NCI-H1694 (cell line): ENCODE data around the gene SRPK1.
"Not testable (repeated sequence)": the region's sequence is repeated elsewhere in the genome, so short reads cannot be mapped to it uniquely, and the experiment has no call there.

Experiments
- DNase-seq: peaks from one replicate; lab custom pipeline; 2025; lab: John Stamatoyannopoulos, UW

The SRPK1 gene

DNA sequence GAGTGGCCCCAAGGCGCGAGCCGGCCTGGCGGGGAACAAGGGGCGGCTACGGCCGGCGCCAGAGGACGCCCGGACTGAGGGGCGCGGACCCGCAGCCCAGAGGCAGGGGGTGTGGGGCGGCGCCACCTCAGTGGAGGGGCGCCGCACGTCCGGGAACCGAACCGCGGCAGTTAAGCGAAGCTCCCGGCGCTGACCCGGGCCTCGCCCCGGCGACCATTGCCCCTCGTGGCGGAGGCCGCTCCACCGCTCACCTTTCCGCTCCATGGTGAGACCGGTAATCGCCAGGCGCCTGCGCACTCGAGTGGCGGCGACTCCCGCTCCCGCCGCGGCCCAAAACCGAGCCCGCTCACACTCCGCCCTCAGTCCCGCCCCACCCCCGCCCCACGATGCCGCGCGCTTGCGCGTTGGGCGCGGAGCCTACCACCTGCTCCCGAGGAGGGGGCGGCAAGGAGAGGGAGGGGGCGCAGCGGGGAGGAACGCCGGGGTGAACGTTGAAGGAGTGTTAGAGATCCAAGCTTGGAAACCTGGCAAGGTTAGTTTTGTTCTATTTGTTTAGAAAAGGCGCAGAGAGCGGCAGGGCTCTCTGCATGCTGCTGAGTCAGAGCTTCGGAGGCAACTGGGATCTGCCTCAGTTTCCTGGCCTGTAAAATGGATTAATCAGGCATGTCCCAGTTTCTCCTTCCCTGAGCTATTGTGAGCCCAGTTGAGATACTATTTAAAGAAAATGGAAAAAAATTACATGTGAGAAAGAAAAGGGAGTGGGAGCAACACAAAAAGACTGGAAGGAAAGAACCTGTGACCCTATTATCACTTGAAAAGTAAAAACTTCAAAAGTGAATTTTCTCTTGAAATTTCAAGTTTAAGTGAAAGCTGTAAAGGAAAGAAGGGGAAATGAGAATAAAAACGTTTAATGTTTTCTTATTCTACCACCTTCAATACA, at the start of gene SRPK1:
SRPK1 (minus strand) TSS at position 306 of the 940 bp plus-strand sequence; CDS start at position 264, 42 bp downstream.
- peak; percentile 37 for DNase-seq

DNA sequence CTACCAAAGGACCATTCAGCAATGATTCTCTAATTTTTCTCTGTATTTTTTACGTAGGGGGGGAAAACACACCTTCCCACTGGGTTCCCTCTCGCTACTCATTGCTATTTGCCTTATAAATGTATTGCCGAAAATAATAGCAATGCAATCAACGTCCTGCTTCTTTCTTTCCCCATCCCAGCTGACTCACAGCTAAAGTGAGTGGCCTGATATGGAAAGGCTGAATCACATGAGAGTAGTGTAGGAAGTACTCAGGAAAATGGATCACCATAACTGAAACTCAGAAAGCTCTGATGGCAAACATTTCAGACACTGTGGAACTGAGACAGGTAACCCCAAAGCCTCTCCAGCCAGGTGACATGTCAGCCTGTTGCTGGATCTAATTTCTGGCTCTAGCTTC, 49.3 kb upstream of the SRPK1 start:
- no peak for DNase-seq

DNA sequence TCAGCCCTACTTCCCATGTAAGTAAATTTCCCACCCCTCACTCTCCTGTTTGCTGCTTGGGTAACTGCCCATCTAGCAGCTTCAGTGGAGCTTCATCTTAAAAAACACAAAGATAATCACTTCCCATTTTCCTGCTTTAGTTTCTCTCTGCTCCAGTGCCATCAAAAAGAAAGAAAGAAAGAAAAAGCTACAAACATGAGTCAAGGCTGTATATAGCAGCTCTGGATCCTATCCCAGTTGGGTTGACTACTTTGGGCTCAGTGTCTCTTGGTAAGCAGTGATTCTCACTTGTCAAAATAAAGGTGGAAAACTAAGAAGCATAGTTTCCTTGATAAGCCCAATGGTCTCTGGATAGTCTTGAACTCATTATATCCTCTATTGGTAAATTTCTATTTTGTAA, 48.7 kb upstream of the SRPK1 start:
- no peak for DNase-seq

DNA sequence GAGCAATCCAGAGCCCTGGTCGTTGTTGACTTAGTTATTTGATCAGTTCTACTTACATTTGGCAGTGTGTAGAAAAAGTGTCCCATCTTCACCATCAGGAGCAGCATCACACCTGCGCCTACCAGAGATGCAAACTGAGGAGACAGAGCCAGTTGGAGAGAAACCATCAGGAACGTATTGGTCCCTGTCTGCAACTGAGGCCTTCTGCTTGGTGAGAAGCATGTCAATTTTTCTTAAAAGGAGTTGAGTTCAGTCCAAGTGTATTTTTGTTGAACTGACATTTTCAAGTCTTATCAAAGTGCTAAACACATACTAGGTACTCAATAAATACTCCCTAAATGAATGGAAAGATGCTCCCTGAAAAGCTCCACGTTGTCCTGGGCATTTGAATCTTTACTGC, 47.9 kb upstream of the SRPK1 start:
- DNase-seq = no peak

DNA sequence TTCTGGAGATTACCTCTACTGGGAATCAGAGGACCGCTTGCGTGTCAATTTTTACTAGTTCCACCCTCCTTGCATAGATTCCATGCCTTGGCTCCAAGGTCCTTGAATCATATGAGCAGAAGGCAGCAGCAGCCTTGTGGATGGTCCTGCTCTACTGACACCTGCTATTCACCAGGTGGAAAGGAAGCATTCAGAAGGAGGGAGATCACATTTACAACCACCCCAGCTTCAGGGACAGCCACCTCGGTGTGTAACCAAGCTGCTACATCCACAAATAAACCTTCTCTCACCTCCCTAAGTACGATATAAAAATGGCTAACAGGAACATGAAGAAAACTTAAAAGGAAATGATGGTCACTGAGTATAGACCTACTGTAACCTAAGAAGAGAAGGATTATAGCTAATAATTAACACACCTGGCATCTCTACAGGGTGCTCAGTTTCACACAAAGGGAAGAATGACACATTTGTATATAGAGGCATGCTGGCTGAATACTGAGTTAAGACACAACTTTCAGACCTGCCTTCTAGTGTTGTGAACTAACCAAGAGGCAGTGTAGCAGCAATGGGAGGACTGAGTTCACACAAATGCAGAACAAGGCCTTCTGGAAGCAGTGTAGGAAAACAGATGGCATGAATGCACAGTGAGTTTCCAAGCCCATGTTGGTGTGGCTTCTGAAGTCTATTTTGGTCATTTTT, 46.3 kb upstream of the SRPK1 start:
- DNase-seq = no peak

DNA sequence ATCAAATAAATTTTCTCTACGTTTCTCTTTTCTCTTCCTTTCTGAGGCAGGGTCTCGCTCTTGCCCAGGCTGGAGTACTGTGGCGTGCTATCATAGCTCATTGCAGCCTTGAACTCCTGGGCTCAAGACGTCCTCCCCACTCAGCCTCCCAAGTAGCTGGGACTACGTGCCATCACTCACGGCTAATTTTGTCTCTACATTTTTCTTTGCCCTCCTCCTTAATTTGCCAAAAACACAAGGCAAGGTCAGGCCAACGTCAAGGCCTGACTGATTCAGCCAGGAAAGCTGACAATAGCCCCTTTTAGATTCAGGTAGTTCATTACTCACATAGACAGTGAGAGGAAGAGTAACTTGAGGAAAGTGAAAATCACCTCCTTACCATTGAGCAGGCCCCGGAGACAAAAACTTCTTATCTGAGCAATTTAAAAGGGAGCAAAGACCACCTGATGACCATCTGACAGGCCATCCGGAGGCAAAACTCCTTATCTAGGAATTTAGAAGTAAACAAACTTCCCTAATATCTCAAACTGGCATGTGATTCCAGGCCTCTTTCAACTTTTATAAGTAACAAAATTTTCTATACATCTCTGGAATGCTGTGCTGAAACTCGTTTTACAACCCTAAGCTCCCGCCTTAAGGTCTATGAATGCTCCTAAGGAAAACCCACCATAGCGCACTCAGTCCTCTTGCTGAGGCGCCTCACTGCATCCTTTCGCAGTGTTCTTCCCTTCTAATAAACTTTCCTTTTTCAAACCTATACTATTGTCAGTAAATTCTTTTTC, 42.1 kb upstream of the SRPK1 start:
- DNase-seq = no peak

DNA sequence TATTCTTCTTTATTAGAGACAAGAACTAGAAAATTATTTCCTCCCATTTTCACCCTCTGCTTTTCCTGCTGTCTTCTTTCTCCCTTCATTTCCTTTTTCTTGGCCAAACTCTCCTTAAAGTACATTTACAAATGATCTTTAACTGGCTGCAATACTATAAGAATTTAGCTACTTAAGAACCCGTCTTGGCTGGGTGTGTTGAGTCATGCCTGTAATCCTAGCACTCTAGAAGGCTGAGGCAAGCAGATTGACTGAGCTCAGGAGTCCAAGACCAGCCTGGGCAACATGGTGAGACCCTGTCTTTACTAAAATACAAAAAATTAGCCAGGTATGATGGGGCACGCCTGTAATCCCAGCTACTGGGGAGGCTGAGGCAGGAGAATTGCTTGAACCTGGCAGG, 39.3 kb upstream of the SRPK1 start:
- no peak for DNase-seq

DNA sequence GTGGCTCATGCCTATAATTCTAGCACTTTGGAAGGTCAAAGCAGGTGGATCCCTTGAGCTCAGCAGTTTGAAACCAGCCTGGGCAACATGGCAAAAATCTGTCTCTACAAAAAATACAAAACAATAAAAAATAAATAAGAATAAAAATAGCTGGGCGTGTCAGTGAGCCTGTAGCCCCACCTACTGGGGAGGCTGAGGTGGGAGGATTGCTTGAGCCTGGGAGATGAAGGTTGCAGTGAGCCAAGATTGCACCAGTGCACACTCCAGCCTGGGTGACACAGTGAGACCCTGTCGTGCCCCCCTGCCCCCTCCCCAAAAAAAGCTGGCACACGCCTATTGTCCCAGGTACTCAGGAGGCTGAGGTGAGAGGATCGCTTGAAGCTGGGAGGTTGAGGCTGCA, 35.1 kb upstream of the SRPK1 start:
- DNase-seq = no peak

DNA sequence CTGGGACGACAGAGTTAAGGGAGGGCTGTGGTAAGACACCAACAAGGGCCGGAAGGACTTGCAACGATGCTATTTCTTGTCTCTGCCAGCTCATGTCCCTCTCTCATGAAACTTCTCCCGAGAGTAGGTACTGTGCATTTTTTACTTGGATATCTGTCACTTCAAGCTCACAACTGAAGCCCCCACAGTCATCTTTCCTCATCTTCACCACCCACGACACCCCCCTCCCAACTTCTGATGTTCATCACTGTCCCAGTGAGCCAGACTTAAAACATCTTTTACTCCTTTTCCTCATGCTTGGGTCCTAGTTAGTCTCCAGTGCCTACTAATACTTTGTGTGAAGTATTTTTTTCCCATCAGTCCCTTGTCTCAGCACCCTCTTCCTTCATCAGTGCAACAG, 34.6 kb upstream of the SRPK1 start:
- no peak for DNase-seq

DNA sequence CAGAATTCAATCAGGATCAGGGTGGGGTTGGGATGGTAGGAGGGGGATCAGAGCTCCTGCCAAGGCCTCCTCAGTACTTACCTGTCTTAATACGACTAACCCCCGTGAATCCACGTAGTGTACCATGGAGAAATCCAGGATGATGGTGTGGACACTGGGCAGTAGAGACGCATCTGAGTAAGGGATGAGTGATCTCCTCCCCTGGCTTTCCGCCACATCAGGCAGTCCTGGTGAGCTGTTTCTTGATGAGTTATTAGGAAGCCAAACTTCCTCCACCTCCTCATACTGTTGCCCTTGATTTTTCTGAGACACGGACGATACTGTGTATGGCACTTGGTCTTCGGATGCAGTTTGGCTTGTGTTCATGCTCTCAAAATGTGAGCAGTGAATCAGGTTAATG, 34.2 kb upstream of the SRPK1 start:
- no peak for DNase-seq

DNA sequence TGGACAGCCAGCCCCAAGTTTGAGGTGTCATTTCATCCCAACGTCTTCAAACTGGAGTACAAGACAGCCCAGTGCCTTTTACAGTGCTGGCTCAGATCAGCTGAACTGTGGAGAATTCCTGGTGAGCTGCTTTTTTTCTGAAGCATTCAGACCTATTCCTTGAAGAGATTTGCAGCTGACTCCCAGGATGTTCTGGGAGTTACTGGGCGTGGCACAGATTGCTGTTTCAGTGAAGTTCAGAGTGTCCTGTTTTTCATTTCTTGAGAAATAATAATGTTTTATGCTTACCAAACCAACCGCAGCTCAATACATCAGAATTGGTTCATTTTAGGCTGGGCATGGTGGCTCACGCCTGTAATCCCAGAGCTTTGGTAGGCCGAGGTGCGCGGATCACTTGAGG, 33.4 kb upstream of the SRPK1 start:
- DNase-seq = no peak

DNA sequence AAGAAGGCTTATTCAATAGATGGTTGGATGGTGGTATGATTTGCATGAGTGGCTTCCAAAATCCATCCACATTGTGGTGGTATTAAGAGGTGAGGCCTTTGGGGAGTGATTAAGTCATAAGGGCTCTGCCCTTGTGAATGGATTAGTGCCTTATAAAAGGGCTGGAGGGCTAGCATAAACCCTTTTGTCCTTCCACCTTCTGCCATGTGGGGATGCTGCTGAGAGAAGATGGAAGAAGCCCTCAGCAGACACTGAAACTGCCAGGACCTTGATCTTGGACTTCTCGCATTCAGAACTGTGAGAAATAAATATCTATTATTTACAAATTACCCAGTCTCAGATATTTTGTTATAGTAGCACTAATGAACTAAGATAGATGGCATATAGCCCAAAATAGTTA, 27.8 kb upstream of the SRPK1 start:
- no peak for DNase-seq

DNA sequence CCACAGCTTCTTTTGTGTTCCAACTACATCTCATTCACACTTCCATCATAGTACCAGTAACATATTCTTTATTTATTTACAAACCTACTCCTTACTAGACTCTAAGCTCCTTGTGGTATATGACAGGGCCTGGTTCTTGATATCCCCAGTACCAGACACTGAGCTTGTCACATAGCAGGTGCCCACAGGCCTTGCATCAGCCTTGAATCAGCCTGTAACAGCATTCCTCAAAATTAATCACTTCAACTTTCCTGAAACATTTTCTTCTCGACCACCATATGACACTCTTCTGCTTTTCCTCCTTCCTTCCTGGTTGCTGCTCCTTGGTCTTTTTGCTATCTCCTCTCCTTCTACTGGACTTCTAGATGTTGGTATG, 24.7 kb upstream of the SRPK1 start:
- DNase-seq = no peak

DNA sequence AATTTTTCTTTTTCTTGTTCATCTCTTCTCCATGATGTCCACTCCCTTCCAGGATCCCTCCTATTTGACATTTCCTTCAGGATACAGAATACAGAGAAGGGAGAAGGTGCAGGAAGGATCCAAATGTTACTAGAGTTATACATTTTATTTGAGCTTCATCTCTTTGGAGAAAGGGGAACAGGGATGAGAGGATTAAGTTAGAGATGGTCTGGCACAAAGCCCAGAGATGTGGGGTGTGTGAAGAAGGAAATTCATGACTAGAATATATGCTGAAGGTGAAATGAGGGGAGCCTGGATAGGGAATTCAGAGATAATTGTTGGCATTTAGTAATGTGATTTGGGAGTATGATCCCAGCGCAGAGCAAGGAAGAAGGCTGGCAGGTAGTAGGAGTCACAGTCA, 22.5 kb upstream of the SRPK1 start:
- DNase-seq = no peak

DNA sequence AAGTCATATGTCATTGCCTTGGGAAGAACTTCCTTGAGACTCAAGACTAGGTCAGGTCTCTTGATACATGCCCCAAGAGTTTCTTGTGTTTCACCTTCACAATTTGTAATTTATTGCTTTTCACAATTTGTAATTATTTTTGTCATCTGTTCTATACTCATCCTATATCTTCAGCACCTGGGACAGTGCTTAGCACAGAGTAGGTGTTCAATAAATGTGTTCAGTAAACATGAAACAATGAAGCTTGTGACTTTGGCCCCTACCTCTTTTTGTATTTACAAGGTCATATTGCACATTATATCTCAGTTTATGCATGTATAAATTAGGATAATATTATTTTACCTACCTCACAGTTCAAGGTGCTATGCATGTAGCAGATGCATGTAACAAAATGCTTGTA, 21.5 kb upstream of the SRPK1 start:
- DNase-seq = no peak

DNA sequence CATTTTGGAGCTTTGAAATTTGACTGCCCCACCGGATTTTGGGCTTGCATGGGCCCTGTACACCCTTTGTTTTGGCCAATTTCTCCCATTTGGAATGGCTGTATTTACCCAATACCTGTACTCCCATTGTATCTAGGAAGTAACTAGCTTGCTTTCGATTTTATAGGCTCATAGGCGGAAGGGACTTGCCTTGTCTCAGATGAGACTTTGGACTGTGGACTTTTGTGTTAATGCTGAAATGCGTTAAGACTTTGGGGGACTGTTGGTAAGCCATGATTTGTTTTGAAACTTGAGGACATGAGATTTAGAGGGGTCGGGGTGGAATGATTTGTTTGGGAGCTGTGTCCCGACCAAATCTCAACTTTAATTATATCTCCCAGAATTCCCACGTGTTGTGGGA, 20.3 kb upstream of the SRPK1 start:
- not testable (repeated sequence) for DNase-seq

DNA sequence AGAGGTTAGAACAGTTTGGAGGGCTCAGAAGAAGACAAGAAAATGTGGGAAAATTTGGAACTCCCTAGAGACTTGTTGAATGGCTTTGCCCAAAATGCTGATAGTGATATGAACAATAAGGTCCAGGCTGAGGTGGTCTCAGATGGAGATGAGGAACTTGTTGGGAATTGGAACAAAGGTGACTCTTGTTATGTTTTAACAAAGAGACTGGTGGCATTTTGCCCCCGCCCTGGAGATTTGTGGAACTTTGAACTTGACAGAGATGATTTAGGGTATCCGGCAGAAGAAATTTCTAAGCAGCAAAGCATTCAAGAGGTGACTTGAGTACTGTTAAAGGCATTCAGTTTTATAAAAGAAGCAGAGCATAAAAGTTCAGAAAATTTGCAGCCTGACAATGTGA, 19.1 kb upstream of the SRPK1 start:
- DNase-seq = not testable (repeated sequence)

DNA sequence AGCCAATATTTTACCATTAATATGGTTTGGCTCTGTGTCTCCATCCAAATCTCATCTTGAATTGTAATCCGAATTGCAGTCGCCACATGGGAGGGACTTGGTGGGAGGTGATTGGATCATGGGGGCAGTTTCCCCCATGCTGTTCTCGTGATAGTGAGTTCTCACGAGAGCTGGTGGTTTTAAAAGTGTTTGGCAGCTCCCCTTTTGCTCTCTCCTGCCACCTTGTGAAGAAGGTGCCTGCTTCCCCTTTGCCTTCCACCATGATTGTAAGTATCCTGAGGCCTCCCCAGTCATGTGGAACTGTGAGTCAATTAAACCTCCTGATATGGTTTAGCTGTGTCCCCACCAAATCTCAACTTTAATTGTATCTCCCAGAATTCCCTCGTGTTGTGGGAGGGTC, 18.4 kb upstream of the SRPK1 start:
- not testable (repeated sequence) for DNase-seq

DNA sequence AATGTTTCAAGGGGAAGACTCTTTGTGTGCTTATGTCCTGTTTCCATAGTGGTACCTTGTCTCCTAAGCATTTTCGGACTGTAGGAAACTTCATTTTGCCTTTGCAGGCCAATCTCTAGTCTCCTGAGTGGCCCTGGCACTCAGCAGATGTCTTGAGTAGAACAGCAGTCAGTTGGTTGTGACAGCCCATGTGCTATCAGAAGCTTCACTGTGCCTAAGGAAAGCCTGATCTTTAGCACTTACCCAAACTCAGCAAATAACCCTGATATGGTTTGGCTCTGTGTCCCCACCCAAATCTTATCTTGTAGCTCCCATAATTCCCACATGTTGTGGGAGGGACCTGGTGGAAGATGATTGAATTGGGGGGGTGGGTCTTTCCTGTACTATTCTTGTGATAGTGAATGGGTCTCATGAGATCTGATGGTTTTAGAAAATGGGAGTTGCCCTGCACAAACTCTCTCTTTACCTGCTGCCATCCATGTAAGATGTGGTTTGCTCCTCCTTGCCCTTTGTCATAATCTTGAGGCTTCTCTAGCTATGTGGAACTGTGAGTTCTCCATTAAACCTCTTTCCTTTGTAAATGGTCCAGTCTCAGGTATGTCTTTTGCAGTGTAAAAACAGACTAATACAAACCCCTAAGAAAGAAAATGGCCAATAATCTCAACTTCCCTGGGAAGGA, 15.9 kb upstream of the SRPK1 start:
- no peak for DNase-seq

DNA sequence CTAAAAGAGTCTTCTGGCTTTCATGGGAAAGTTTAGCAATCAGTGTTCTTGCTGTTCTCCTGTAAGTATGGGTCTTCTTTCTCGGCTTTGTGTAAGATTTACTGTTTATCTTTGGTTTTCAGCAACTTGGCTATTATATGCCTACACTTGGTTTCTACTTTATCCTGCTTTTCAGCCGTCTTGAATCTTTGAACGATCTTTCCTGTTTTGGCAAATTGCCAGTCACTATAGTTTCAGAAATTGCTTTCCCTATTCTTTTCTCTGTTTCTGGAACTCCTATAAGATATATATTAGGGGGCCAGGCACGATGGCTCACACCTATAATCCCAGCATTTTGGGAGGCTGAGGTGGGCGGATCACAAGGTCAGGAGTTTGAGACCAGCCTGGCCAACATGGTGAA, 14.6 kb upstream of the SRPK1 start:
- no peak for DNase-seq

DNA sequence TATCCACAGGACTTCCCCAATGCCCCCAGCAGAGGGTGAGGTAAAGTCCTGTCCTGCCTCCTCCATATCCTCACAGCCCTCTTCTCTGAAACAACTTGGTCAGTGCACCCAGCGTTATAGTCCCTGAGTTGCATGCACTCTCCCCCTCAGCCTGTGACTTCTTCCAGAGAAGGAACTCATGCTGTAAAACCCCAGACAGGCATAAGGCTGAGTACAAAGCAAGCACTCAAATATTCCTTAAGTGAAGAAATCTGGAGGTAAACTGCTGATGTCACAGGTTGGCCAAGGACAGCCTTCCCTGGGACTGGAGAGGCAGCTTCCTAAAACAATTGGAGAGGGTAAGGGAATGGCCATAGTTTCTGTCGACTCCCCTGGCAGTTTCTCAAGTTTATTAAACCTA, 12.9 kb upstream of the SRPK1 start:
- DNase-seq = no peak

DNA sequence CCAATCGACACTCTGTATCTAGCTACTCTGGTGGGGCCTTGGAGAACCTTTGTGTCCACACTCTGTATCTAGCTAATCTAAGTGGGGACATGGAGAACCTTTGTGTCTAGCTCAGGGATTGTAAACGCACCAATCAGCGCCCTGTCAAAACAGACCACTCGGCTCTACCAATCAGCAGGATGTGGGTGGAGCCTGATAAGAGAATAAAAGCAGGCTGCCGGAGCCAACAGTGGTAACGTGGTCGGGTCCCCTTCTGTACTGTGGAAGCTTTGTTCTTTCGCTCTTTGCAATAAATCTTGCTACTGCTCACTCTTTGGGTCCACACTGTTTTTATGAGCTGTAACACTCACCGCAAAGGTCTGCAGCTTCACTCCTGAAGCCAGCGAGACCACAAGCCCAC, 11.0 kb upstream of the SRPK1 start:
- not testable (repeated sequence) for DNase-seq
